Mesendoderm (in vitro differentiated cells): Measurements from ENCODE around the gene SMARCD3.
A peak's percentile ranks its signal among the peaks of the same experiment; 100 is the strongest.

ENCODE experiments used
- DNase-seq: peaks from one replicate; pipeline ENCODE4 v3.0.0; 2013
- H2AK5ac ChIP-seq: 2 replicates; pipeline ENCODE4 v1.6.1; 2013; ENCODE audit warnings: low read length, inconsistent platforms
- H2BK120ac ChIP-seq: 2 replicates; pipeline ENCODE4 v1.6.1; 2013; ENCODE audit warnings: low read depth, mild to moderate bottlenecking, low read length, moderate library complexity, mixed read lengths
- H2BK15ac ChIP-seq: replicated peaks from 2 replicates; pipeline ENCODE4 v1.6.1; 2013; ENCODE audit warnings: low read depth, mild to moderate bottlenecking, moderate library complexity
- H2BK5ac ChIP-seq: 2 replicates; pipeline ENCODE4 v1.6.1; 2013; ENCODE audit warnings: low read length, inconsistent platforms
- H3K18ac ChIP-seq: 2 replicates; pipeline ENCODE4 v1.6.1; 2013; ENCODE audit warnings: mild to moderate bottlenecking, low read length, mixed read lengths
- H3K23ac ChIP-seq: one replicate; pipeline ENCODE4 v1.6.1; 2013; ENCODE audit warnings: low read length
- H3K27ac ChIP-seq: 2 replicates; pipeline ENCODE4 v1.5.1; 2013; ENCODE audit warnings: low read depth, mild to moderate bottlenecking, inconsistent platforms, low read length, moderate library complexity
- H3K27me3 ChIP-seq: 2 replicates; pipeline ENCODE4 v1.6.1; 2013; ENCODE audit warnings: low read length, control low read depth, mild to moderate bottlenecking, inconsistent platforms; ENCODE audit not compliant: insufficient read depth, poor library complexity
- H3K36me3 ChIP-seq: 2 replicates; pipeline ENCODE4 v1.6.1; 2013; ENCODE audit warnings: low read length, inconsistent platforms; ENCODE audit not compliant: control insufficient read depth, insufficient read depth
- H3K4ac ChIP-seq: one replicate; pipeline ENCODE4 v1.6.1; 2013; ENCODE audit warnings: low read depth, mild to moderate bottlenecking, low read length, moderate library complexity
- H3K4me1 ChIP-seq: 2 replicates; pipeline ENCODE4 v1.6.1; 2013; ENCODE audit warnings: low read depth, low read length, inconsistent platforms; ENCODE audit not compliant: control insufficient read depth
- H3K4me2 ChIP-seq: 2 replicates; pipeline ENCODE4 v1.6.1; 2013; ENCODE audit warnings: low read length
- H3K4me3 ChIP-seq: 2 replicates; pipeline ENCODE4 v1.5.1; 2013; ENCODE audit warnings: mild to moderate bottlenecking, low read length
- H3K56ac ChIP-seq: one replicate; pipeline ENCODE4 v1.6.1; 2013; ENCODE audit warnings: low read length
- H3K79me1 ChIP-seq: 2 replicates; pipeline ENCODE4 v1.6.1; 2013; ENCODE audit warnings: low read length, inconsistent platforms
- H3K79me2 ChIP-seq: 2 replicates; pipeline ENCODE4 v1.6.1; 2013; ENCODE audit warnings: mild to moderate bottlenecking, low read length; ENCODE audit not compliant: control insufficient read depth, insufficient read depth
- H3K9ac ChIP-seq: 2 replicates; pipeline ENCODE4 v1.6.1; 2013; ENCODE audit warnings: low read length, inconsistent platforms
- H4K5ac ChIP-seq: one replicate; pipeline ENCODE4 v1.6.1; 2013; ENCODE audit warnings: low read length
- H4K8ac ChIP-seq: one replicate; pipeline ENCODE4 v1.6.1; 2013; ENCODE audit warnings: low read depth, mild to moderate bottlenecking, control low read depth, low read length, moderate library complexity
- WGBS: extraction: QIAGEN DNeasy Blood & Tissue Kit; methylation state at CpG from one replicate; pipeline ENCODE4 v1.1.7; 2013; ENCODE audit warnings: low lambda C conversion rate, missing lambda C conversion rate; ENCODE audit not compliant: insufficient coverage; ENCODE audit errors: extremely low coverage; 5-methylcytosine and 5-hydroxymethylcytosine counted together

Gene SMARCD3

GRCh38 chr7:151235091-151235787 lies 13.3 kb downstream of the SMARCD3 start:
- no CpG with 5 or more reads among the region's 28 CpGs for WGBS
- no peak overlapping the region for H3K27ac ChIP-seq
- H3K36me3 ChIP-seq = peaks cover 3% of the 10 kb centered on the region
- no peak overlapping the region for H3K18ac ChIP-seq
- H3K79me2 ChIP-seq = peaks cover 14% of the 10 kb centered on the region
- no peak overlapping the region for H3K4me3 ChIP-seq
- no peak overlapping the region for H3K4ac ChIP-seq
- H4K8ac ChIP-seq = no peak overlapping the region
- no peak overlapping the region for H3K23ac ChIP-seq
- no peak overlapping the region for H4K5ac ChIP-seq
- peaks cover 2% of the 10 kb centered on the region for H3K4me1 ChIP-seq
- no peak overlapping the region for H2AK5ac ChIP-seq
- H3K27me3 ChIP-seq = no peaks in the 10 kb centered on the region
- no peak overlapping the region for H3K4me2 ChIP-seq
- H3K56ac ChIP-seq = no peak overlapping the region
- H2BK15ac ChIP-seq = no peak overlapping the region
- DNase-seq = no peak
- H2BK5ac ChIP-seq = no peak overlapping the region
- peaks cover 18% of the 10 kb centered on the region for H3K79me1 ChIP-seq
- H3K9ac ChIP-seq = no peak overlapping the region
- no peak overlapping the region for H2BK120ac ChIP-seq

GRCh38 chr7:151233804-151234203 lies 14.7 kb downstream of the SMARCD3 start:
- no CpG with 5 or more reads among the region's 9 CpGs for WGBS
- H2BK120ac ChIP-seq = no peak overlapping the region
- no peak overlapping the region for H2AK5ac ChIP-seq
- peak overlapping the region; percentile 91 for H3K4me2 ChIP-seq
- no peak overlapping the region for H3K23ac ChIP-seq
- H2BK5ac ChIP-seq = no peak overlapping the region
- no peak overlapping the region for H4K5ac ChIP-seq
- H3K4me1 ChIP-seq = peaks cover 2% of the 10 kb centered on the region
- no peak overlapping the region for H3K4me3 ChIP-seq
- H3K79me2 ChIP-seq = peaks cover 14% of the 10 kb centered on the region
- H3K36me3 ChIP-seq = peaks cover 2% of the 10 kb centered on the region
- peak overlapping the region; percentile 7 for H3K56ac ChIP-seq
- peaks cover 18% of the 10 kb centered on the region for H3K79me1 ChIP-seq
- peak overlapping the region; percentile 94 for H3K9ac ChIP-seq
- no peak for DNase-seq
- no peak overlapping the region for H3K4ac ChIP-seq
- no peak overlapping the region for H3K18ac ChIP-seq
- no peak overlapping the region for H2BK15ac ChIP-seq
- no peak overlapping the region for H4K8ac ChIP-seq
- no peaks in the 10 kb centered on the region for H3K27me3 ChIP-seq
- H3K27ac ChIP-seq = no peak overlapping the region

GRCh38 chr7:151232917-151233701 lies 15.4 kb downstream of the SMARCD3 start:
- Histone ChIP-seq H3K4me3 (peak overlapping the region; percentile 87), H2BK15ac (no peak overlapping the region), H3K9ac (peak overlapping the region; percentile 94), H3K4ac (peak overlapping the region; percentile 76), H2BK120ac (no peak overlapping the region), H3K27me3 (no peaks in the 10 kb centered on the region), H3K4me2 (peak overlapping the region; percentile 91), H3K4me1 (peaks cover 2% of the 10 kb centered on the region), H3K79me1 (peaks cover 18% of the 10 kb centered on the region), H4K5ac (no peak overlapping the region), H3K56ac (peak overlapping the region; percentile 95), H2BK5ac (no peak overlapping the region), H2AK5ac (no peak overlapping the region), H3K36me3 (peaks cover 2% of the 10 kb centered on the region), H3K79me2 (peaks cover 14% of the 10 kb centered on the region), H3K23ac (peak overlapping the region; percentile 74), H3K27ac (peak overlapping the region; percentile 18), H4K8ac (no peak overlapping the region), H3K18ac (no peak overlapping the region)
- no CpG with 5 or more reads among the region's 36 CpGs for WGBS
- DNase-seq = peak; percentile 56

GRCh38 chr7:151232091-151232916 lies 16.2 kb downstream of the SMARCD3 start, which contains the start of gene CHPF2:
Gene CHPF2, plus strand, starts transcription at chr7:151232483. Its CDS starts 1,529 bp downstream, at chr7:151234012.
- peak within 1 kb of the TSS; percentile 69 for H3K18ac ChIP-seq
- H3K4me3 ChIP-seq = peak within 1 kb of the TSS; percentile 87
- no peak within 1 kb of the TSS for H2AK5ac ChIP-seq
- no peak within 1 kb of the TSS for H4K5ac ChIP-seq
- no peak within 1 kb of the TSS for H2BK5ac ChIP-seq
- no peak within 1 kb of the TSS for H4K8ac ChIP-seq
- peaks cover 3% of the 10 kb centered on the region for H3K4me1 ChIP-seq
- H3K4me2 ChIP-seq = peak within 1 kb of the TSS; percentile 91
- no peaks in the 10 kb centered on the region for H3K27me3 ChIP-seq
- H2BK120ac ChIP-seq = peak within 1 kb of the TSS; percentile 5
- H3K79me1 ChIP-seq = peaks cover 18% of the 10 kb centered on the region
- no peak within 1 kb of the TSS for H2BK15ac ChIP-seq
- peak within 1 kb of the TSS; percentile 74 for H3K23ac ChIP-seq
- peak; percentile 84 for DNase-seq
- peak within 1 kb of the TSS; percentile 94 for H3K9ac ChIP-seq
- peak within 1 kb of the TSS; percentile 18 for H3K27ac ChIP-seq
- no CpG with 5 or more reads among the region's 79 CpGs for WGBS
- H3K4ac ChIP-seq = peak within 1 kb of the TSS; percentile 76
- peak within 1 kb of the TSS; percentile 95 for H3K56ac ChIP-seq
- peaks cover 14% of the 10 kb centered on the region for H3K79me2 ChIP-seq
- H3K36me3 ChIP-seq = peaks cover 2% of the 10 kb centered on the region

GRCh38 chr7:151231080-151231479 lies 17.4 kb downstream of the SMARCD3 start:
- Histone ChIP-seq H4K5ac (no peak overlapping the region), H3K4ac (no peak overlapping the region), H3K4me2 (no peak overlapping the region), H3K27ac (no peak overlapping the region), H3K9ac (no peak overlapping the region), H3K23ac (no peak overlapping the region), H2BK5ac (no peak overlapping the region), H4K8ac (no peak overlapping the region), H3K56ac (no peak overlapping the region), H3K79me2 (peaks cover 20% of the 10 kb centered on the region), H3K36me3 (peaks cover 2% of the 10 kb centered on the region), H3K27me3 (no peaks in the 10 kb centered on the region), H2BK15ac (no peak overlapping the region), H3K79me1 (peaks cover 21% of the 10 kb centered on the region), H3K4me1 (peaks cover 4% of the 10 kb centered on the region), H2AK5ac (no peak overlapping the region), H2BK120ac (no peak overlapping the region), H3K18ac (no peak overlapping the region), H3K4me3 (no peak overlapping the region)
- DNase-seq = no peak
- no CpG with 5 or more reads among the region's 1 CpG for WGBS
